ENCODE results near the gene TNFRSF25. TPM values are rescaled to one million over a fixed set of nuclear protein-coding genes. Genes with fewer than 3 reads are reported as not detected.

The TNFRSF25 gene
- total and polyA plus RNA-seq, 2 of the 8 experiments (the other 6 are each of a cell fraction or from before 2014, with no cell fraction given), result 10.7 to 19.5 TPM

GRCh38 chr1:6471970-6472368 lies 6.0 kb upstream of the TNFRSF25 start:
- TF ChIP-seq TEAD4 (IDR thresholded peaks at IDR 0.05; ENCODE audit: low read depth, low read length), result no peak
- no peak for TF ChIP-seq SP1 (IDR thresholded peaks at IDR 0.05; ENCODE audit: low read depth, low read length)
- no peak for TF ChIP-seq CHD1 (IDR thresholded peaks at IDR 0.05; ENCODE audit: low read depth, low read length)
- no peak for TF ChIP-seq SAP30 (IDR thresholded peaks at IDR 0.05; ENCODE audit: insufficient read depth, insufficient replicate concordance, low read length)
- TF ChIP-seq BCL11A (IDR thresholded peaks at IDR 0.05; ENCODE audit: low read depth in 2 of 2, low read length in 2 of 2), result no peak
- no peak for TF ChIP-seq TAF1 (IDR thresholded peaks at IDR 0.05; ENCODE audit: low read depth, low read length)
- no peak for TF ChIP-seq KDM5A (IDR thresholded peaks at IDR 0.05; ENCODE audit: low read length)
- TF ChIP-seq ATF3 (IDR thresholded peaks at IDR 0.05; ENCODE audit: insufficient read depth, low read depth, low read length), result no peak
- Histone ChIP-seq H2BK5ac (ENCODE audit: low read depth, low read length) (0 out of 2 replicates have a peak overlapping the region, but pooled peaks have one; percentile 24), H3K79me2 (ENCODE audit: control insufficient read depth in 1 of 2, insufficient read depth in 2 of 2, low read length in 2 of 2) (no peaks in the 10 kb centered on the region), H3K9ac (replicated peaks in 1 of 4; ENCODE audit: extremely low read depth in 1 of 4, low read depth in 3 of 4, low read length in 3 of 4) (no peak overlapping the region), H3K4me1 (replicated peaks in 1 of 4; ENCODE audit: control insufficient read depth in 3 of 4, insufficient read depth in 4 of 4, low read length in 3 of 4) (peaks cover 0 to 21% (median 13%) of the 10 kb centered on the region in 4 experiments; a peak in 6 of 7 replicates), H3K79me1 (ENCODE audit: low read depth, low read length) (no peaks in the 10 kb centered on the region), H2BK15ac (ENCODE audit: low read length) (0 out of 2 replicates have a peak overlapping the region, but pooled peaks have one; percentile 61), H3K27me3 (replicated peaks in 1 of 4; ENCODE audit: control insufficient read depth in 3 of 4, extremely low read depth in 1 of 4, insufficient read depth in 3 of 4, low read length in 3 of 4) (peaks cover 0 to 3% (median 0%) of the 10 kb centered on the region in 4 experiments; a peak in 1 of 7 replicates), H3K36me3 (ENCODE audit: control insufficient read depth in 2 of 4, insufficient read depth in 4 of 4, low read length in 3 of 4) (peaks cover 5 to 24% (median 11%) of the 10 kb centered on the region in 4 experiments; a peak in 5 of 8 replicates), H4K91ac (replicated peaks; ENCODE audit: insufficient read length, low read length) (no peak overlapping the region), H2AFZ (ENCODE audit: low read length) (no peak overlapping the region), H2BK12ac (ENCODE audit: low read depth, low read length) (0 out of 2 replicates have a peak overlapping the region, but pooled peaks have one; percentile 60), H3K18ac (ENCODE audit: extremely low read depth, low read length) (no peak overlapping the region), H3K9me3 (ENCODE audit: insufficient read depth in 2 of 2, low read depth in 1 of 2, low read length in 1 of 2) (no peaks in the 10 kb centered on the region), H2AK5ac (ENCODE audit: low read depth, low read length) (0 out of 2 replicates have a peak overlapping the region, but pooled peaks have one; percentile 9), H3K4me3 (ENCODE audit: extremely low read depth in 1 of 4, insufficient read depth in 2 of 4, low read depth in 3 of 4, low read length in 4 of 4) (no peak overlapping the region), H3K23ac (ENCODE audit: insufficient read length) (no peak overlapping the region), H3K4ac (replicated peaks; ENCODE audit: insufficient read length, low read depth, low read length) (peak overlapping the region; percentile 4), H4K20me1 (replicated peaks in 1 of 2; ENCODE audit: control insufficient read depth in 1 of 2, insufficient read depth in 2 of 2, low read length in 2 of 2) (peaks cover 5 to 12% of the 10 kb centered on the region in 2 experiments), H2BK20ac (ENCODE audit: low read length) (no peak overlapping the region), H3K56ac (replicated peaks; ENCODE audit: insufficient read length, low read depth, low read length) (no peak overlapping the region), H2BK120ac (replicated peaks; ENCODE audit: low read depth, low read length) (no peak overlapping the region), H4K8ac (ENCODE audit: extremely low read depth, insufficient read depth, low read length) (peak overlapping the region; percentile 60; the same call in 1 of the 2 replicates), H3K27ac (ENCODE audit: low read depth, low read length) (no peak overlapping the region), H4K5ac (ENCODE audit: insufficient read length, low read depth, low read length) (no peak overlapping the region), H3K4me2 (ENCODE audit: insufficient read depth in 1 of 2, low read depth in 2 of 2, low read length in 2 of 2) (peak overlapping the region in 1 of 2 experiments; percentile 42; a peak in 1 of 4 replicates), H3K14ac (ENCODE audit: insufficient read length) (no peak overlapping the region), H3K23me2 (ENCODE audit: low read depth, low read length) (no peaks in the 10 kb centered on the region)
- ChIA-PET POLR2A (ENCODE audit: partially characterized antibody) (interaction anchor here (0.6 to 13.7 kb wide), 7 partner anchors 9 to 213 kb away, joined by 3 to 123 read pairs (median 3); no protein-coding TSS in a partner anchor), CTCF (ENCODE audit: partially characterized antibody) (interaction anchor here (0.6 to 6.1 kb wide), 28 partner anchors 8 to 415 kb away, joined by 3 to 79 read pairs (median 4); partner anchors contain the start of gene PLEKHG5)
- WGBS, 2 experiments (ENCODE audit: extremely low coverage in 1 of 2, insufficient coverage in 1 of 2, insufficient read length in 1 of 2, insufficient replicate concordance in 2 of 2, low coverage in 1 of 2, low lambda C conversion rate in 2 of 2, missing lambda C conversion rate in 1 of 2), result 96% methylated on average over 7 of the region's 7 CpGs; no CpG with 5 or more reads in 1 of the 2 experiments
- FAIRE-seq (no peak), DNase-seq (ENCODE audit: low read depth in 1 of 2, low spot score in 2 of 2) (no peak)

Data from H1 (cell line).